CD4-positive, alpha-beta T cell treated with Interleukin-4 for 1 hour (primary cell): Measurements from ENCODE around the gene PDCD2L.
"Not testable (repeated sequence)": the region's sequence is repeated elsewhere in the genome, so short reads cannot be mapped to it uniquely, and the experiment has no call there.

Experiments
- DNase-seq, 2 donors: peaks; one replicate each; pipeline ENCODE4 v3.0.0-alpha.2; 2020 to 2022

The PDCD2L gene, protein sequence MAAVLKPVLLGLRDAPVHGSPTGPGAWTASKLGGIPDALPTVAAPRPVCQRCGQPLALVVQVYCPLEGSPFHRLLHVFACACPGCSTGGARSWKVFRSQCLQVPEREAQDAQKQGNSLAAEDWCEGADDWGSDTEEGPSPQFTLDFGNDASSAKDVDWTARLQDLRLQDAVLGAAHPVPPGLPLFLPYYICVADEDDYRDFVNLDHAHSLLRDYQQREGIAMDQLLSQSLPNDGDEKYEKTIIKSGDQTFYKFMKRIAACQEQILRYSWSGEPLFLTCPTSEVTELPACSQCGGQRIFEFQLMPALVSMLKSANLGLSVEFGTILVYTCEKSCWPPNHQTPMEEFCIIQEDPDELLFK

DNA sequence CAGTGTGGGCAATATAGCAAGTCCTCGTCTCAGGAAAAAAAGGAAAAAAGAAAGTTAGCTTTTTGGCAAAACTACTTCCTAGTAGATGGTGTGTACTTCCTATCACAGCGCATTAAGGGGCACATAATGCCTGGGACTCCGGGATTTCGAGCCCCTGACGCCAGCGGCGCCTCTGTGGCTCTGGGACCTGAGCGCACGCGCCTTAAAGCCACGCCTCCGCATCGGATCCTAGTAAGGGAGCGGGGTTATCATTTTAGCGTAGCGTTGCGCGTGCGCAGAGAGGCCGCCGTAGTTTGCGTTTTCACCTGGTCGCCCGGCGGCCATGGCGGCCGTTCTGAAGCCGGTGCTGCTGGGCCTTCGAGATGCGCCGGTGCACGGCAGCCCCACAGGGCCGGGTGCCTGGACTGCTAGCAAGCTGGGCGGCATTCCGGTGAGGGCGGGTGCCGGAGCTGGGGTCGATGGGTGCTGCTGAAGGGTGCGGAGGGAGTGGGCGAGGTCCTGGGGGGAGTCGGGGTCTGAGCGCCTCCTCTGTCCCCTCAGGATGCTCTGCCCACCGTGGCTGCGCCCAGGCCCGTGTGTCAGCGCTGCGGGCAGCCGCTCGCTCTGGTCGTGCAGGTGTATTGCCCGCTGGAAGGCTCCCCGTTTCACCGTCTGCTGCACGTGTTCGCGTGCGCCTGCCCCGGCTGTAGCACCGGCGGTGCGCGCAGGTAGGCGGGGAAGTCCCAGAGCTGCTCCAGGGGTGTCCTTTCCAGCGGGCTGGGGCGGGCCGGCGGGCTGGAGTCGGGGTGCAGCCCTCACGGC lies at the start of gene PDCD2L:
TSS of gene PDCD2L (plus strand) at position 291 of the 801 bp plus-strand sequence. CDS start at position 323, 32 bp downstream.
- DNase-seq = peak; percentile 92

GRCh38 chr19:34355201-34355600 lies 49.0 kb upstream of the PDCD2L start:
- no peak for DNase-seq

- DNase-seq = no peak
These were observed 47.3 kb upstream of the PDCD2L start for GRCh38 chr19:34356875-34357274.

DNA sequence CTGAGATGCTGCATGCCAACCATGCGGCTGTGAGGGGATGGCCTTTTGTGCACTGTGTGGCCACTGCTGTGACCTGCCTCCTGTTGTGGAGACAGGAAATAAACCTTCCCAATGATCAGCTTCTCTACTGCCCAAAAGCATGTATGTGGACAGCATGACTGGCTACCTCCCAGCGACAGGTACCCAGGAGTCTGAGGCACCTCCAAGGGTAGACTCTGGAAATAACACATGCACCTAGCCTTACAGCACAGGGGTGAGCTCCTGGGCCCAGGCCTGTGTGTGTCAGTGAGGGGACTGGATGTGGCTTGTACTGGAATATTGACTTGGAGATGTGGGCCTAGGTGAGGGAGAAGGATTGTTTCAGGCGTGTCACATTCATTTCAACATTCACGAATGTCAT lies 46.8 kb upstream of the PDCD2L start:
- DNase-seq = no peak

DNA sequence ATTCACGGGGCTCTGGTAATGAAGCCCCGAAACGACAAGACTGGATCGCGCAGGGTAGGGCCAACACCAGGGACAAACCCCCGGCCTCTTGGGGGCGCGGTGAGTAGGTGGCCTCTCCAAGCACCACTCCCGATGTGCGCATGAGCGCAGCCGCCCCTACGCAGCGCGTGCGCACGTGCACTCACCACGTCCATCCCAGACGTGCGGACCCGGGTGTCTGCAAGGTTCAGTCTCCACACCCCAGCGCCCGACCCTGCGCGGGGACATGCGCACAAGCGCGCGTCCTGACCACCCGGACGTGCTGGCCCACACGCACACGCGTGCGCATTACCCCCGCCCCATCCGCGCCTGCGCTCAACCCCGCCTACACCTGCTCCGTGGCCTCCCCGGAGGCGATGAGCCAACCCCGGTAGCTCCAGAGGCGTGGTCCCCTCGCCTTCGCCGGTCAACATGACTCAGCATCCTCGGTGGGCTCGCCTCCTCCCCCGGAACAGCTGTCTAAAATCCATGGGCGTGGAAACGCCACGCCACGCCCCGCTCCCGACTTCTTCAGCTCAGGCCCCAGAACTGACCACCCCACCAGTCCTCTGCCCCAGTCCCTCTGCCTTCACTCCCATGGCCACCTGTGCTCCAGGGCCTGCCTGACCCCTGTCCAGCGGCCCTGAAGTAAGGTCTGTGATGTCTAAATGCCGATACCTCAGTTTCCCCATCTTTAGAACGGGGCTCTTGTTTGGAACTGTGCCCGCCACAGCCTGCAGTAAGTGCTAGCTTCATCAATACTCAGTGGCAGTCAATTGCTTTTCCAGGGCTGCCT lies 44.9 kb upstream of the PDCD2L start:
- peak; percentile 97 to 98 for DNase-seq

DNA sequence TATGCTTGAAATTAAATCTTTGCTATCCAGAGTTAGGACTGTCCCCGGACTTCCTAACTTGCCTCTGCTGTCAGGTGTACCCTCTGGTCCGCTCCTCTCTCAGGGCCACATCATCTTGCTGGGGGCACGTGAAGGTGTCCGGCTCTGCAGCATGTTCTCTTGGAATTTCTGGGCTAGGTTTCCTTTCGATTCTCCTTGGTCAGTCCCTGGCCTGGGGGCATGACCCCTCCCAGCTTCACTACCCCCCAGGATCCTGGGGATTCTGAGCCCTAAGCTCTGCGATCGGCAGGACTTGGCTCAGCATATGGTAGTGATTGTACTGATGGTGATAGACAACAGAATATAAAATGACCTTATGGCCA lies 44.3 kb upstream of the PDCD2L start:
- no peak for DNase-seq

DNA sequence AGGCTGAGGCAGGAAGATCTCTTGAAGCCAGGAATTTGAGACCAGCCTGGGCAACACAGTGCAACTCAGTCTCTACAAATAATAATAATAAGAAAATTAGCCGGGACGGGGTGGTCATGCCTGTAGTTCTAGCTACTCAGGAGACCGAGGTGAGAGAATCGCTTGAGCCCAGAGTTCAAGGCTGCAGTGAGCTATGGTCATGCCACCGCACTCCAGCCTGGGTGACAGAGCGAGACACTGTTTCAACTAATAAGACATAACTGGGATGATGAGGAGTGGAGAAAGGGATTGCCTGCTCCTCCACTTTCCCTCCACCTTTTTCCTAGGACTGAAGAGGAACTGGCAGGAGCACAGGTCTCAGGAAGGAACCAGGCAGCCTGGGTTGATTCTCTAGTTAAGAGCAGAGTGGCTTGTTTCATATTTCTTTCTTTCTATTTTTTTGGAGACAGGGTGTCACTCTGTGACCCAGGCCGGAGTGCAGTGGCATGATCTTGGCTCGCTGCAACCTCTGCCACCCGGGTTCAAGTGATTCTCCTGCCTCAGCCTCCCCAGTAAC lies 43.8 kb upstream of the PDCD2L start:
- DNase-seq = no peak

DNA sequence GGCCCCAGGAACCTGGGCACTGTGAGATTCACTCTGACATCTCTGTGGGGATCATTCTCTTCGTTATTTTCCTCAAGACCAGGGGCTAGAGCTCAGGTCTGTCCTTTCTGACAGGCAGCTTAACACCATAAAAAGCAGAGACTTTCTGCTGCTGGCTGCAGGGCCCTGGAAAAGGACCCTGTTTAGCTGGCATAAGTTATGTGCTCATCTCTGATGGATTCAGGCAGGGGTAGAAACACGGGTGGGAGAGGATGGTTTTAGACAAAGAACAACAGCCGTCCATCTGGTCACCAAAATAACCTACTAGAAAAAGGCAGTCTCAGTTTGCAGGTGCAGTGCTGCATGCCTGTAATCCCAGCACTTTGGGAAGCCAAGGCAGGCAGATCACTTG lies 41.5 kb upstream of the PDCD2L start:
- DNase-seq = no peak

DNA sequence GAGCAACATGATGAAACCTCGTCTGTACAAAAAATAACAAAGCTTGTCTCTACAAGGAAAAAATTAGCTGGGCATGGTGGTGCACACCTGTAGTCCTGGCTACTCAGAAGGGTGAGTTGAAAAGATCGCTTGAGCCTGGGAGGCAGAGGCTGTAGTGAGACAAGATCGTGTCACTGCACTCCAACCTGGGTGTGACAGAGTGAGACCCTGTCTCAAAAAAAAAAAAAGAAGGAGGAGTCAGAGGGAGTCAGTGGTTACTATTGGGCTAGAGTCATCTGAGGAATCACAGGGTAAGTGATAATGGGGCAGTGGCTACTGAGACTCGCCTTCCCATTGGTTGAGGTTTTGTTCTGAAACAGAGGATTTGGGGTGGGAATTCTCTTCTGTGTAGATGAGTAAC lies 41.1 kb upstream of the PDCD2L start:
- DNase-seq = no peak

DNA sequence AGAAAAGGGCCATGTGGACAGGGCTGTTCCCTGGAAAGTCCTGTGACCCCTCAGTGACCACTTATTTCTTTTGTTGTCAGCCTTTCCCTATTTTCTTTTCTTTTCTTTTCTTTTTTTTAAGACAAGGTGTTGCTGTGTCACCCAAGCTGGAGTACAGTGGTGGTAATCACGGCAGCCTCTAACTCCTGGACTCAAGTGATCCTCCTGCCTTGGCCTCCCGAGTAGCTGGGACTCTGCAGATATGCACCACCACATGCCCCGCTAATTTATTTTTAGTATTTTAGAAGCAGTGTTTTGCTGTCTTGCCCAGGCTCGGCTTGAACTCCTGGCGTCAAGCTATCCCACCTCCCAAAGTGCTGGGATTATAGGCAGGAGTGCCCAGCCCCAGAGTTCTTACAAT lies 40.3 kb upstream of the PDCD2L start:
- DNase-seq = no peak

- no peak for DNase-seq
These were observed 39.8 kb upstream of the PDCD2L start for GRCh38 chr19:34364462-34364829.

GRCh38 chr19:34364830-34365462 lies 39.3 kb upstream of the PDCD2L start, which contains the start of gene GPI:
Gene GPI, plus strand, starts transcription at chr19:34365196. Its CDS starts 71 bp downstream, at chr19:34365267.
- peak; percentile 67 to 68 for DNase-seq

- DNase-seq = no peak
These were observed 38.5 kb upstream of the PDCD2L start for GRCh38 chr19:34365463-34366401.

DNA sequence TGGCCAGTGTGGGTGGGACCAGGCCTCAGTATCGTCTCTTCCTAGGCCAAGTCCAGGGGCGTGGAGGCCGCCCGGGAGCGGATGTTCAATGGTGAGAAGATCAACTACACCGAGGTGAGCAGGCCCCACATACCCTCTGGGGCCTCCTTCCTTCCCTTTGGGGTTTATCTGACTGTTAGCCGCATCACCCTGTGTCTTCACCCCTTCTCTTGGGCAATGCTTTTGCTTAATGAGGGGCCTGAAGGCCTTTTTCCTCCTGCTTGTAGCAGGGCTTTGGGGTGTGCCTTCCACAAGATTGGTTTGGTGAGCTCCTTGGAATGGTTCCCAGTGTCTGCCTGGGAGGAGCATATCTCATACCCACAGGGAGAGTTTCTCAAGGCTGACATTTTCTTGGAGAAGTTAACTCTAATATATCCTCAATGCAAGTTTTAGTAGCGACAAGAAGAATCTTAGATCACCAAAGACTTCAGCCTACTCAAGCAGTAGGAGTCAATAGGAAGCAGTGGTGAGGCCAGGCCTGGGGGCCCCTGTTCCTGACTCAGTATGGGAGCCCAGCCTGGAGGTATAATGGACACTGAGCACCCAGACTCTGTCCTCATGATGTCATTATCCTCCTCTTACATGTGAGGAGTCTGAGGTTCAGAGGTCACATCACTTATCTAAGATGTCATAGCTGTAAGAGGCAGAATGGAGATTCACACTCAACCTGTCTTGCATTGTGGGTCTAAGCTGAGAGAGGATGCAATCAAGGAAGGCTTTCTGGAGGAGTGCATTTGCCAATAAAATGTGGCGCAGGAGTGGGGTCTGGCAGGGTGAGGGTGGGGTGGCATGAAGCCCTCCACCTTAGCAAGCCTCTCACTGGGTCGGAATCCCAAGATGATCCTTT lies 37.2 kb upstream of the PDCD2L start:
- peak in 1 of 2 donors; percentile 24 for DNase-seq

GRCh38 chr19:34367624-34367957 lies 36.6 kb upstream of the PDCD2L start:
- DNase-seq = no peak

- no peak for DNase-seq
These were observed 35.9 kb upstream of the PDCD2L start for GRCh38 chr19:34368338-34368737.

DNA sequence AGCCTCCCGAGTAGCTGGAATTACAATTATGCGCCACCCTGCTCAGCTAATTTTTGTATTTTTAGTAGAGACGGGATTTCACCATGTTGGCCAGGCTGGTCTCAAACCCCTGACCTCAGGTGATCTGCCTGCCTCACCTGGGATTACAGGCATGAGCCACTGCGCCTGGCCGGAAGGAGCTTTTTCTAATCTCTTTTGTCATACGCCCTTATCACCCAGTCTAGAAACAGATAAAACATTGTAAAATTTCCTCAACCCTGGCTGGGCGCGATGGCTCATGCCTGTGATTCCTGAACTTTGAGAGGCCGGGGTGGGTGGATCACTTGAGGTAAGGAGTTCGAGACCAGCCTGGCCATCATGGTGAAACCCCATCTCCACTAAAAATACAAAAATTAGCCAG lies 35.0 kb upstream of the PDCD2L start:
- DNase-seq = not testable (repeated sequence)

- DNase-seq = no peak
These were observed 34.1 kb upstream of the PDCD2L start for GRCh38 chr19:34370117-34370516.

GRCh38 chr19:34370983-34371382 lies 33.2 kb upstream of the PDCD2L start:
- DNase-seq = no peak

DNA sequence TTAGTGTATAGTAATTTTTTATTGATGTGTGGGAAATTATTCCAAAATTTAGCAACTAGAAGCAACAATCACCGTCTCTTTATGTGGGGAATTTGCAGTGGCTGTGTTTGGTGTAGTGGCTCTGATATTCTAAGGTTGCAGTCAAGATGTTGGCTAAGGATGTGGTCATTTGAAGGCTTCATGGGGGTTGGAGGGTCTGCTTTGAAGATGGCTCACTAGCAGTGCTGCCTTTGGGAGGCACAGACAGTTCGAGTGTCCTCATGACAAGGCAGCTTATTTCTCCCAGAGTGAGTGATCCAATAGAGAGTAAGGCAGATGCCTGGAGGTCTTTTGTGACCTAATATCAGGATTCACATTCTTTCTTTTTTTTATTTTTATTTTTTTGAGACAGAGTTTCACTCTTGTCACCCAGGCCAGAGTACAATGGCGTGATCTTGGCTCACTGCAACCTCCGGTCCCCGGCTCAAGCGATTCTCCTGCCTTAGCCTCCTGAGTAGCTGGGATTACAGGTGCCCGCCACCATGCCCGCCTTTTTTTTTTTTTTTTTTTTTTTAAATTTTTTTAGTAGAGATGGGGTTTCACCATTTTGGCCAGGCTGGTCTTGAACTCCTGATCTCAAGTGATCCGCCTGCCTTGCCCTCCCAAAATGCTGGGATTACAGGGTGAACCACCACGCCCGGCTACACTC lies 30.5 kb upstream of the PDCD2L start:
- DNase-seq = no peak
